GM10266 (cell line): ENCODE results near the gene GPR12.
A peak's percentile ranks its signal among the peaks of the same experiment; 100 is the strongest.

Source experiments
- DNase-seq: peaks from one replicate; pipeline ENCODE4 v3.0.0; 2012; ENCODE audit errors: extremely low spot score
- TF ChIP-seq, protein P1 (sequence below): IDR thresholded peaks from 2 replicates; pipeline ENCODE4 v1.5.1; 2012; ENCODE audit warnings: mild to moderate bottlenecking, low read depth; ENCODE audit not compliant: control insufficient read depth, insufficient read depth; ENCODE audit errors: missing control alignments

Gene GPR12

GRCh38 chr13:26711211-26711610 lies 49.4 kb downstream of the GPR12 start:
- DNase-seq = no peak
- TF ChIP-seq, protein P1, sequence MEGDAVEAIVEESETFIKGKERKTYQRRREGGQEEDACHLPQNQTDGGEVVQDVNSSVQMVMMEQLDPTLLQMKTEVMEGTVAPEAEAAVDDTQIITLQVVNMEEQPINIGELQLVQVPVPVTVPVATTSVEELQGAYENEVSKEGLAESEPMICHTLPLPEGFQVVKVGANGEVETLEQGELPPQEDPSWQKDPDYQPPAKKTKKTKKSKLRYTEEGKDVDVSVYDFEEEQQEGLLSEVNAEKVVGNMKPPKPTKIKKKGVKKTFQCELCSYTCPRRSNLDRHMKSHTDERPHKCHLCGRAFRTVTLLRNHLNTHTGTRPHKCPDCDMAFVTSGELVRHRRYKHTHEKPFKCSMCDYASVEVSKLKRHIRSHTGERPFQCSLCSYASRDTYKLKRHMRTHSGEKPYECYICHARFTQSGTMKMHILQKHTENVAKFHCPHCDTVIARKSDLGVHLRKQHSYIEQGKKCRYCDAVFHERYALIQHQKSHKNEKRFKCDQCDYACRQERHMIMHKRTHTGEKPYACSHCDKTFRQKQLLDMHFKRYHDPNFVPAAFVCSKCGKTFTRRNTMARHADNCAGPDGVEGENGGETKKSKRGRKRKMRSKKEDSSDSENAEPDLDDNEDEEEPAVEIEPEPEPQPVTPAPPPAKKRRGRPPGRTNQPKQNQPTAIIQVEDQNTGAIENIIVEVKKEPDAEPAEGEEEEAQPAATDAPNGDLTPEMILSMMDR = no peak

DNA sequence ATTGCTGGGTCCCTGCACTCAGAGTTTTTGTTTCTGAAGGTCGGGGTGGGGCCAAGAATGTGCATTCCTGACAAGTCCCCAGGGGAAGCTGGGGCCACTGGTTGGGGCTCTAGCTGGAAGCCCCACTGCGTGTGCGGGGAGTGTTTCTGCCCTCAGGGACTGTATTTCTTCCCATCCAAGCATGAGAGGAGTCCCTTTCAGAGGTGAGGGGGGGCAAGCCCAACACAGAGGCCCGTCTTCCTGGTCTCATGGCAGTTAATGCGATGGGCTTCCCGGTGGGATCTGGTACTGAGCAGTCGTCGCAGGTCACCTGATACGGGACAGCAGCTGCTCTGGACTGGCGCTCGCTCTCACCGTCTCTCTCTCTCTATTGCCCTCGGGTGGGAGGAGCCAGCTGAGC lies 50.4 kb downstream of the GPR12 start:
- no peak for DNase-seq
- TF ChIP-seq, protein P1 = no peak

GRCh38 chr13:26709461-26709860 lies 51.1 kb downstream of the GPR12 start:
- DNase-seq = no peak
- TF ChIP-seq, protein P1 = no peak

GRCh38 chr13:26708007-26708297 lies 52.6 kb downstream of the GPR12 start:
- TF ChIP-seq, protein P1 = no peak

DNA sequence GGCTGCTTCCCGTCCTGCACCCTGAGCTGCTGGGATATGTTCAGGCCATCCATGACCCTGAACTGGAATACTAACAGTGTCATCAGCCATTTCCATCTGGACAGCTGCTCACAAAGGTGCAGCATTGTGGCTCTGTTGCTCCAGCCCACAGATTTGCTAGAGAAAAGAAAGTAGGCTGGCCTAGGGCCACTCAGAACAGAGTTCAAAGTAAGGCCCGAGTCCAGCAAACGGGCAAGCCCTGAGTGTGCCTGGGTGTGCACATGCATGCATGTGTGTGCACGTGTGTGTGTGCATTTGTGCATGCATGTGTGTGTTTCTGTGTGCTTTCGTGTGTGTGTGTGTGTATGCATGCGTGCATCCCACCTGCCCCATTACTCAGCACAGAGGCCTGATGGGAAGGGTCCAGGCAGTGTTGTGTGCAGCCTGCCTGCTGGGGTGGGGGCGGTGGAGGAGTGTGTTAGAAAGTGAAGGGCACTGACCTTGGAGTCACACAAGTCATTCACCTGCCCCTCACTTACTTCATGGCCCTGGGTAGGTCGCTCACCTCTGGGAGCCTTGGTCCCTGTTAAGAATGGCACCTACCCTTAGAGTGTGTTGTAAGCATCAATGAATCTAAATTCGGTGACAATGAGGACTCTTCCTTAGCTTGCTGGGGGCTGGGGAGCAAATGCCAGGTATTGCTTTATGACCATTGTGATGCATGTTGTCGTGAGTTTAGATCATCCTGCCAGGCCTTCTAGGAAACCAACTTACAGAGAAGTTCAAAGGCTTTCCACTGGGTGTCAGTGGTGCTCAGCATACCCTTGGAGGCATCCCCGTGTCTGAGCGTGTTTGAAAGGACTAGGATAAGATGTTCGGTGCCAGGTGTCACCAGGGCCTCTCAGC lies 53.2 kb downstream of the GPR12 start:
- peak; percentile 48 for DNase-seq
- TF ChIP-seq, protein P1 = peak; percentile 39

More at GRCh38 chr13:26708007-26708297, 52.6 kb downstream of the GPR12 start:
- DNase-seq = no peak

GRCh38 chr13:26706381-26706780 lies 54.2 kb downstream of the GPR12 start:
- DNase-seq = no peak
- TF ChIP-seq, protein P1 = no peak

GRCh38 chr13:26705536-26705935 lies 55.0 kb downstream of the GPR12 start:
- TF ChIP-seq, protein P1 = no peak
- DNase-seq = no peak
